HG02798 (cell line): ENCODE results near the gene PPM1H.
"Not testable (repeated sequence)": the region's sequence is repeated elsewhere in the genome, so short reads cannot be mapped to it uniquely, and the experiment has no call there.

ENCODE experiments used
- ATAC-seq: cut with Tn5 transposase; IDR thresholded peaks from one replicate; pipeline ENCODE4 v1.9.1; 2021; ENCODE audit warnings: mild to moderate bottlenecking; ENCODE audit not compliant: unreplicated experiment, poor library complexity

Gene PPM1H

DNA sequence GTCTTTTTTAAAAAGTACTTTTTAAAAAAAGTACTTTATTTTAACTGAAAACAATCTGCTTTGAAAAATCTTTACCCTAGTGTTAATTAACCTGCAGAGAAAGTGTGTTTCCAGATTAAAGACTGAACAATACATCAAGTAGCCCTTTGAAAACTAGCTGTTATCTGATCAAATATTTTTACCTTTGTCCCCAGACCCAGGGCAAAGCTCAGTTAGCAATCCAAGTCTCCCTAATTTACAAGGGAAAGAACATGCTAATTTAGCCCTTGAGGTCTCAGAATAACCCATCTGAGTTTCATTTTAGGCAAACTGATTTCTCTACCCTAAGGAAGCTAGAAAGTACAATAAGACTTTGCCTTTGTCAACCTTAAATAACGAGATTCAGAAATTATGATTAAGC is 91.2 kb downstream of the PPM1H start:
- ATAC-seq = no peak

DNA sequence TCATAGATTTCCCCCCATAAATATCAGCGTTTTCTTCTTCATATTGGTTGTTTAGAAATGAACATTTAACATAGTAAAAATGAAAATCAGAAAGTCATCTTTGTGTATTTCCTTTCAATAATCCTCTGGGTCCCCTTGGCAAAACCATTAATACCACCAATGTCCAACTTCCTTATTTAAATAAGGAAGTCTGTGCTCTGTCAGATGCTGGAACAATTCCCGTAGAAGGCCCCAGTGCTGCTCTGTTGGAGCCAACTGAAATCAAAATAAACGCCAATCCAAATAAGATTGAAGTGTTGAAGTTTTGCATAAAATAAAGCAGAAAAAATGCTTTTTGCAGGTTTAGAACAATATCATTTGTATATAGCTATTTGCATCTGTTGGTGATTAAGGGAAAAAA is 93.1 kb downstream of the PPM1H start:
- no peak for ATAC-seq

GRCh38 chr12:62840806-62841205 is 94.1 kb downstream of the PPM1H start:
- no peak for ATAC-seq

GRCh38 chr12:62839869-62840660 is 94.9 kb downstream of the PPM1H start:
- ATAC-seq = no peak

GRCh38 chr12:62834971-62835547 is 99.9 kb downstream of the PPM1H start:
- no peak for ATAC-seq

DNA sequence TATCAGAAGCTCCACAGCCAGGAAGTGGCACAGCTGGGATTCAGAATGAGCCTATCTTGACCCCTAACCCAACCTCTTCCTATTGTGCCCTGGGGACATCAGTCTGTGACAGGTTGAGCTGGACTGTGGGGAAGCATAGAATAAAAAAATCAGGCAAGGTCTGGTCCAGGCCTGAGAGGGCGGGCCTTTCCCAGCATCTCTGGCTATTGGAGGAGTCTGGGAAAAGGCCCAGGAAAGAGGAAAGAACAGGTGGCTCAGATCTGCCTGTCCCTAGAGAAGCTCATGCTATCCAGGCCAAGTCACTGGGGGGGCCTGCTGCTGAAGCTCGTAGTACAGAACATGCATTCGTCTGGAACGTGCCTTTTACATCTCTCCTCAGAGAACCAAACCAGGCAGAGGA is 100.5 kb downstream of the PPM1H start:
- no peak for ATAC-seq

GRCh38 chr12:62833634-62834033 is 101.3 kb downstream of the PPM1H start:
- ATAC-seq = no peak

DNA sequence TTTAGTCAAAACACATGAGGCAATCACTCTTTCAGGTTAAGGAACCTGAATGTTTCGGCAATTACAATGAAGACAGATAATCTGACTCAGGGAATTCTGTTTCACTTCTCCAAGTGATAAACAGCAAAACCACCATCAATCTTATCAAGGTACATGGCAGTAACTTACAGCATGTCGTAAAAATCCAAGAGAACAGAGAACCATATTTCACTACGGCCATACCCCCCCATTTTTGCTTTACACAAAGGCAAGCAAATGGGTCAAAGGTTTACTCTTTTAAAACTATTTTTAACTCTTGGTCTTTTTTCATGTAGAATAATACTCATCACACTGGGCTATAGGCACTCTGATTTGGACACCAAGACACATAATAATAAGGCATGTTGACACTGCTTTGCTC is 102.4 kb downstream of the PPM1H start:
- ATAC-seq = no peak

- ATAC-seq = no peak
Measured at GRCh38 chr12:62832027-62832426, 102.9 kb downstream of the PPM1H start.

- no peak for ATAC-seq
Measured at GRCh38 chr12:62827855-62828254, 107.1 kb downstream of the PPM1H start.

GRCh38 chr12:62827042-62827441 is 107.9 kb downstream of the PPM1H start:
- ATAC-seq = no peak

GRCh38 chr12:62817556-62818271 is 117.2 kb downstream of the PPM1H start:
- no peak for ATAC-seq

- no peak for ATAC-seq
Measured at GRCh38 chr12:62814243-62814642, 120.7 kb downstream of the PPM1H start.

- ATAC-seq = peak; percentile 53
Measured at GRCh38 chr12:62813031-62813829, 121.7 kb downstream of the PPM1H start.

DNA sequence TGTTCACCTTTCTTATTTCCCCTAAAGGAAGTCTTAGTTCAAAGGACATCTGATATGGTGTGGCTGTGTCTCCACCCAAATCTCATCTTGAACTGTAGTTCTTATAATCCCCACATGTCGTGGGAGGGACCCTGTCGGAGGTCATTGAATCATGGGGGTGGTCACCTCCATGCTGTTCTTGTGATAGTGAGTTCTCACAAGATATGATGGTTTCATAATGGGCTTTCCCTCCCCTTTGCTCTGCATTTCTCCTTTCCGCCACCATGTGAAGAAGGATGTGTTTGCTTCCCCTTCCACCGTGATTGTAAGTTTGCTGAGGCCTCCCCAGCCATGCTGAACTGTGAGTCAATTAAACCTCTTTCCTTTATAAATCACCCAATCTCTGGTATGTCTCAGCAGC is 123.5 kb downstream of the PPM1H start:
- not testable (repeated sequence) for ATAC-seq

DNA sequence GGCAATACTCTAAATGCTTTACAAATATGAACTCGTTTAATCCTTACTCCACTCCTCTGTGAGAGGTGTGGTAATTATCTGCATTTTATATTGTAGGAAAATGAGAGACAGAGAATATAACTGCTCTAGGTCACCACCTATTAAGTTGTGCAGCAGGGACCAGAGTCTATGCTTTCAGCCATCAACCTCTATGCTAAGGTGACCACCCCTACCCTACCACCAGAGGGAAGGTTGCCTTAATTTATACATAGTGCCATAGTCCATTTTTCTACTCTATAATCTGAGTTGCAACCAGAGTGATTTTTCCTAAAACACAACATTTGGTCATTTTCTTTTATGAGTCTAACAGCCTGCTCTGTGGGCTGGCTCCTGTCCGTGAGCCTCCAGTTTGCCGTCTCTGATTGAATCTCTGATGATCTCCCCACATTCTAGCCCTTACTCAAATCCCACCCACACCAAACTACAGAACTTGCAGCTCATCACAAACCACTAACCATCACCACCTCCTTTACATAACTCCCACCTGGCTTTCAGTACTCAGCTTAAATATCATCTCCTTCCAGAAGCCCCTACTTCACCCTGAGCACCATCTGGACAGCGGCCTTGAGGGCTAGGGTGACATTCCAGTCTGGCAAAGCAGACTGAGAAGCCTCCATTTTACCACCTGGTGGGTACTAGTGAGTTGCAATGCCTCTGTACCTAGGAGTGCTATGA is 126.6 kb downstream of the PPM1H start:
- peak; percentile 77 for ATAC-seq

GRCh38 chr12:62806893-62807292 is 128.1 kb downstream of the PPM1H start:
- ATAC-seq = no peak

- no peak for ATAC-seq
Measured at GRCh38 chr12:62806244-62806836, 128.6 kb downstream of the PPM1H start.

GRCh38 chr12:62805517-62805916 is 129.4 kb downstream of the PPM1H start:
- peak; percentile 25 for ATAC-seq

GRCh38 chr12:62803756-62804155 is 131.2 kb downstream of the PPM1H start:
- no peak for ATAC-seq
